Endometrial microvascular endothelial cells (primary cell): ENCODE measurements around the gene DPP6. TPM values are rescaled to one million over a fixed set of nuclear protein-coding genes. Genes with fewer than 3 reads are reported as not detected.

Experiments used
- in situ Hi-C: cut with HindIII; loops from 2 replicates; pipeline ENCODE4 v1.10.0; 2017; ENCODE audit warnings: low sequenced_read_pairs, low pct_unique_long_range_greater_than_20kb; ENCODE audit errors: inconsistent ontology term
- total RNA-seq: library from RNA; depleted of rRNA; stranded (reverse); fragments of >200 nt; gene quantifications from one replicate; pipeline ENCODE4 v1.2.3, GENCODE V29; 2015; ENCODE audit errors: inconsistent ontology term

Gene DPP6
- total RNA-seq, 1 donor from 2014 or later, result not detected

GRCh38 chr7:154863766-154864522, 811.7 kb downstream of the DPP6 start:
- in situ Hi-C loops, result no loop called here

- in situ Hi-C loops, result no loop called here
These were observed 812.3 kb downstream of the DPP6 start for GRCh38 chr7:154864523-154864891.

DNA sequence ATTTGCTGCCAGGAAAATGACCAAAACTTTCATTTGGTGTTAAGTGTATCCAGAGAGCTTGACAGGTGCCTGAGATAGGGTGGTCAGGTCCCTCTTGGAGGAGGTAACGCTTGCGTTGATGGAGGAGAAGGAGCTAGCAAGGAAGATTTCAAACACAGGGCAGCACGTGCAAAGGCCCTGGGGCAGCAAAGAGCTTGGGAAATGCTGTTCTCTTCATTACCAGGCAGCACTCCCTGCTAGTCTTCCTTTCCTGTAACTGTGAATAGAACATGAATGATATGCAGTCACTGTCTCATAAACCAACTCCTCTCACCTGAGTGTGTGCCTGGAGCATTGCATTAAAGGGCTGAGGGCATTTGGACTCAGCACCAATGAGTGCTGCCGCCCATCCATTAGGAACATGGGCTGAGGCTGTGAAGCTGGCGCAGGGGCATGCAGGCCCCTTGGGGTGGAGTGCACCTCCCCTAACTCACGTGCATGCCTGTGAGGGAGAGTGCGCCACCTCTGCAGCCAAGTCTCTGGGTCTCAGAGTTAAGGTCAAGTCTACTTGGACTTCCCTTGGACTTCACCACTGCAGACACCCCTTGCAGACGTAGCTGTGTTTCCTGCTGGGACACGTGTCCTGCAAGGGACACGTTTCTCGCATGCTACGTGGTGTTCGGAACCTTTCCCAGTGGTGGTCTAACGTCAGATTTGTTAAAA, 813.9 kb downstream of the DPP6 start:
- in situ Hi-C loops, result no loop called here

DNA sequence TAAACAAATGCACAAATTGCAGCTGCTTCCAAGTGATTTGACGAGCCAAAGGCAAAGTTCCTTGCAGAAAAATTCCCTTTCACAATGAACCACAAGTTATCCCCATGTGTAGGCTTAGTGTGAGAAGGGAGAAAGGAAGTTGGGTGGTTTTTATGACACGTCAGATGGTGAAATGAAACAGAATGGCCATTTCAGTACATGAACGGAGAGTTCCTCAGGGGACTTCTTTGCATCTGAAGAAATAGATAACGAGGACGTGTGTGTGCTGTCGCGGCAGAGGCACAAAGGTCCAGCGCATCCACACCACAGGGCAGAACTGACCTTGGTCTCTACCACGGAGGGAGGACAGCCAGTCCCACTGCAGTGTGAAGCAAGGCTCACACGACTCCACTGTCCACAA, 814.9 kb downstream of the DPP6 start:
- in situ Hi-C loops, result no loop called here

DNA sequence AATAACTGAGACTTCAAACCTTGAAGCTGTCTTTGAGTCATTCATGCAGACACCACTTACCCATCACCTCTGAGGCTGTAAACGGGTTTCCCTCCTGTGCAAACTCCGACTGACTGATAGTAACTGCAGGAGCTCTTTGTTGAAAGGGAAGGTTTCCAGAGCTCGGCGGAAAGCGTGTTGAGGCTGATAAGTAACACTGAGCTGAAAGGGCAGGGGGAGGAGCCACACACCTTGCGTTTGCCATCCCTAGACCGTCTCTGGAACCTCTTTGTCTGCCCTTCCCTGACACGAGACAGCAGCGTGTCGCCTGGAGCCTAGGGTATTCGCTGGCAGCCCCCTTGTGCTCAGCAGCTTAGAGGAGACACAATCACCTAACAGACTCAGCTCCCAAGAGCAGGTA, 816.7 kb downstream of the DPP6 start:
- in situ Hi-C loops, result no loop called here

DNA sequence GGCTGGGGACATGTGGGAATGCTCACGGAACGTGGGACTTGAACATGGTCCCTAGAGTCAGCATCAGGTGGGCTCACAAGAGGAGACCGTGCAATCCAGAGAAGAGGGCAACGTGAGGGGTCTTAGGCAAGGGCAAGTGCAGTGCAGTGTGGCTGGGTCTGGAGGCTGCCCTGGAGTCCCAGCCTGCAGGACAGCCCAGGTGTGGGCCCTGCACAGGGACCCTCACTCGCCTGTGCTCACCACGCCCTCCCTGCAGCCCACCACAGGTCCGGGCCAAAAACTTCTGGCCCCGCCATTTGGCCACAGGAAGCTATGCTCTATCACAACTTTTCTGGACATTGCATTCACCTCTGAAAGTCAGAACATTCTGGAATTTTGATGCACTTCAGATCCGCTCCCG, 817.2 kb downstream of the DPP6 start:
- in situ Hi-C loops, result no loop called here

DNA sequence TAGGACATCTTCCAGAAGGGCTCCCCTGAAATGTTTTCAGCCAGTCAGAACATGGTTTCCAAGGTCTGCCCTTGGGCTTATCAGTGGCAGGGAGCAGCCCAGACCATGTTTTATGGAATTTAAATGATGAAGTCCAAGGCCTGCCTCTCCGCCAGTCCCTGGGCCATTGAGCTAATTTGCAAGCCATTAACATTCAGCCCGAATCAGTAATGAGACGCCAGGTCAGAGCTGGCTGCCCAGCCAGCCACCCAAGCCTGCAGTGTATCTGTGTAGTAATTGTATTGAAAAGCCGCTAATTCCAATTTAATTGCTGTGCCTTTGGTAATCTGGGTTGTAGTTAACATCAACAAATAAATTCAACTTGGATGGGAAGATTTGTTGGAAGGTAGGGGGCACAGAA, 819.3 kb downstream of the DPP6 start:
- in situ Hi-C loops, result no loop called here

GRCh38 chr7:154871928-154872750, 819.9 kb downstream of the DPP6 start:
- in situ Hi-C loops, result no loop called here

DNA sequence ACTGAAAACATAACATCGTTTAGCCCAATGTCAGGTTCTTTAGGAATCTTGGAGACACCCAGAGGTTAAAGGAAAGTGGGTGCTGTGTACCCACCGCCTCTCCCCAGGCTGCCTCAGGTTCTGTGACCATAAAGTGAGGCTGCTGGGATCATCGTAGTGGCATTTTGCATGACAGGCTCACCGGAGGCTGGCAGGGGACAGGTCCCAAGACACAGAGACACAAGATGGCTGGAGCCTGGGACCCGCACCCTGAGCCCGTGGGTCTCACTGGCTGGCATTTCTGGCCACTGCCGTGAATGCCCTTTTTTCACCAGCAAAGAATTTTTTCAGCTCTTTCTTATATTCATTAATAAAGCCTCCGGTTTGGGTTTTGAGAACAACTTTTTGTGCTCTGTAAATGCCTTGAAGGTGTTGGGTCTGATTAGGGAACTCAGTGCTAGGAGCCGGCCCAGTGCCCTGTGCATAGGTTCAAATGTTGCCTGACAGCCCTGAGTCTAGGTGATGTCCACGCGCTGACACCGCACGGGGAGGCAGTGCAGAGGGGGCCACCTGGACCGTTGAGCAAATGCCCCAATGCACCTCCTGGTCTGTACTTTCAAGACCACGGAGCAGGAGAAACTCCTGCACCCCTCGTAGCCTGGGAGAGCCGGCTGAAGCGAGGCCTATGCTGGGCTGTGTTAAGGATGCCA, 820.8 kb downstream of the DPP6 start:
- in situ Hi-C loops, result no loop called here

DNA sequence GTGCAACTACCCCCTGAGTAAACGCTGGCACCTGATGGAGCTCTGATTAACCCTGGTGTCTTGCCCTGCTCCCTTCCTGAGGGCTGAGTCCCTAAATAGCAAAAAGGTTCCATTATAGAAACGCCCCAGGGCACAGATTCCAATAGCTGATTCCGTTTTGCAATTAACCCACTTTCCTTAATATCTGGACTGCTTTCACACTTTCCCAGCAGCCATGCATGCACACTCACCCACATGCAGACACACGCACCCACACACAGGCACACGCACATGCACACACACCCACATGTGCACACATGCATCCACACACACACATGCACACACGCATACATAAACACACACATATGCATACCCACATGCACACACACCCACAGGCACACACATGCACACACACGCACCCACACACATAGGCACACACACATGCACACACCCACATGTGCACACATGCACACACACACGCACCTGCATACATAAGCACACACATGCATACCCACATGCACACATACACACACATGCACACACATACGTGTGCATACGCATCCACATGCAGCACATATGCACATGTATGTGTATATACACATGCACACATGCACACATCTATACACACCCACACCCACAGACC, 821.4 kb downstream of the DPP6 start:
- in situ Hi-C loops, result no loop called here

GRCh38 chr7:154874409-154875113, 822.4 kb downstream of the DPP6 start:
- in situ Hi-C loops, result no loop called here

DNA sequence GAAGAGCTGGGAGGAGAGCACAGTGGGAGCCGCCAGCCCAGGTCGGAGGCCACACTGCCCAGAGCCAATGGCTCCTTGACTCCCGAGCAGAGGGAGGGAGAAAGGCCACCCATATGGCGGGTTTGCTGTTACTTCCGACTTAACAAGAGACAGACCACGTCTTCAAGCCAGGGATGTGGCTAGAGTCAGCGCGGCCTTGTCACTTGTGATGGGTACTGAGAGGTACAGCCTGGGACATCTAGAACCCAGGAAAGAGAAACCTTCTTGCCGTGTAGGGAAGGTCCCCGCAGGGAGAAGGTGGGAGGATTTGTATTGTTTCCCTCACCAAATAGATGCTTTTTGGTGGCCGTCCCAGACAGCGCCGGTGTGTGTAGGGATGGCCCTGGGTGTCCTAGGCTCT, 823.1 kb downstream of the DPP6 start:
- in situ Hi-C loops, result no loop called here

DNA sequence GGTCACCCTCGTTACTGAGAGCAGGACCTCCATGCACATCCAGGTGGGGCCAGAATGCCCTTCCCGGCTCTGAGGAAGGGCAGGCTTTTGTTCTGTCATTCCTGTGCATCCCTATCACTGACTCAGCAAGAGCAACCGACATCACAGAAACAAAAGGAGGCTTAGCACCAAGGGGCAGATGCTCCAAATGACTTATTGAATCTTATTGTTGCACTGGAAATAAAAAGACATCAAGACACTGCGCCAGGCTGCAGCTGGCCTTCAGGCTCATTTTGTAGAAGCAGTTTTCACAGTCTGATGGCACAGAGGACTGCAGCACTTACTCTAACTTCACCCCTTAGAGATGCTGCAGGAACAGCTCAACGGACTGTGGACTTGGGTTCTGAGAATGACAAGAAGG, 824.3 kb downstream of the DPP6 start:
- in situ Hi-C loops, result no loop called here

DNA sequence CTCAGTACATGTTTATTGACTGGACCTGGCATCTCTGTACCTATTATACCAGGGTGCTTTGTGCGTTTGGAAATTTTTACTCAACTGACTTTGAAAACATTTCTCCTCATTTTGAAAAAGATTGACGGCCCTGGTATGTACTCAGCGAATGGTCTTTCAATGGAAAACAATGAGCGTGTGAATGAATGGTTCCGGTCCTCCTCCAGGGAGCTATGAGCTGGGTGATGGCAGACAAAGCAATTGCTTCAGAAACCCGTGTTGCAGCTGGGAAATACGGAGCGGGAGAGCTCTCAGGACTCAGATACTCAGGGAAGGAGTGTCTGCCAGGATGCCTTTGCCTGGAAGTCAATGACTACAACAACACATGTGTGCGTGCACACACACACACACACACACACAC, 824.8 kb downstream of the DPP6 start:
- in situ Hi-C loops, result no loop called here

DNA sequence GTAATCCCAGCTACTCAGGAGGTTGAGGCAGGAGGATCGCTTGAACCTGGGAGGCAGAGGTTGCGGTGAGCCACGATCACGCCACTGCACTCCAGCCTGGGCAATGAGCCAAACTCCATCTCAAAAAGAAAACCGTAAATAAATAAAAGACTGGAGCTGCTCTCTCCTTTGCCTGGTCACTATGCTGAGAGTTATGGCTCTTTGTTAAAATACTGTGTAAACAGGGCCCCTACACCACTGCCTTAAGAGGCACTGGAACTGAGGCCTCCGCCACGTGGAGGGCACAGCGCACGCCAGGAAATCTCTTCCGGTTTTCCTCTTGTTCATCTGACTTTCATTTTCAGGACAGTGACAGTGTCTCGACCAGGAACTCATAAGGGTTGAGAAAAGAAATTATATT, 827.4 kb downstream of the DPP6 start:
- in situ Hi-C loops, result no loop called here

- in situ Hi-C loops, result no loop called here
These were observed 828.3 kb downstream of the DPP6 start for GRCh38 chr7:154880513-154880912.

- in situ Hi-C loops, result no loop called here
These were observed 828.8 kb downstream of the DPP6 start for GRCh38 chr7:154881026-154881425.

DNA sequence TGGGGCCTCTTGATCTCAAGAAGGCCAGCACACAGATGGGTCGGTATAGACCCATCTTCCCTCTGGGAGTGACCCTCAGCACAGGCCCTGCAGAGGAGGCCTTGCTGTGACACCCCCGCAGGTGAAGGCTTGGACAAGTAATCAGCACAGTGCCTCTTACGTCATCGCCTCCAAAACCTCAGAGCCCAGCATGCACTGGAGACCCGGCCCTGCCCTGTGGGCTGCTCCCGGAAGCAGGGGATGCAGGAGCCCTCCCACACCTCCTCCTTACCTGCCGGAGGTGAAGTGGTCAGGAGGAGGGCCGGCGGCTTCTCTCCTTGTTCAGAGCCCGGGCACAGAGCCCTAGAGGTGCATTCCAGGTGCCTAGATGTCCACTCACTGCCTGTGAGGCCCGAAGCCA, 829.3 kb downstream of the DPP6 start:
- in situ Hi-C loops, result no loop called here
